NCI-H2107 treated with DMSO at 0.1 percent for 48 hours (cell line): ENCODE data around the gene BRINP1.
"Not testable (repeated sequence)": the region's sequence is repeated elsewhere in the genome, so short reads cannot be mapped to it uniquely, and the experiment has no call there.

Experiments
- DNase-seq: peaks from one replicate; lab custom pipeline; 2025; ENCODE audit not compliant: unreplicated experiment; lab: John Stamatoyannopoulos, UW

Gene BRINP1

GRCh38 chr9:119213471-119213870 lies 155.8 kb downstream of the BRINP1 start:
- no peak for DNase-seq

GRCh38 chr9:119197893-119198607 lies 171.2 kb downstream of the BRINP1 start:
- no peak for DNase-seq

GRCh38 chr9:119195521-119195920 lies 173.7 kb downstream of the BRINP1 start:
- DNase-seq: no peak

GRCh38 chr9:119185298-119185697 lies 183.9 kb downstream of the BRINP1 start:
- DNase-seq: no peak

- DNase-seq: no peak
Observed at GRCh38 chr9:119184265-119184936, 184.8 kb downstream of the BRINP1 start.

- DNase-seq: no peak
Observed at GRCh38 chr9:119181561-119181960, 187.7 kb downstream of the BRINP1 start.

- DNase-seq: no peak
Observed at GRCh38 chr9:119180897-119181296, 188.3 kb downstream of the BRINP1 start.

- DNase-seq: no peak
Observed at GRCh38 chr9:119179701-119180100, 189.5 kb downstream of the BRINP1 start.

- DNase-seq: no peak
Observed at GRCh38 chr9:119177196-119177595, 192.0 kb downstream of the BRINP1 start.

- DNase-seq: no peak
Observed at GRCh38 chr9:119175581-119175980, 193.7 kb downstream of the BRINP1 start.

GRCh38 chr9:119169222-119169621 lies 200.0 kb downstream of the BRINP1 start:
- not testable (repeated sequence) for DNase-seq

GRCh38 chr9:119167876-119168275 lies 201.4 kb downstream of the BRINP1 start:
- no peak for DNase-seq

- no peak for DNase-seq
Observed at GRCh38 chr9:119167267-119167666, 202.0 kb downstream of the BRINP1 start.

- no peak for DNase-seq
Observed at GRCh38 chr9:119166096-119166495, 203.1 kb downstream of the BRINP1 start.

- no peak for DNase-seq
Observed at GRCh38 chr9:119165131-119165530, 204.1 kb downstream of the BRINP1 start.

- no peak for DNase-seq
Observed at GRCh38 chr9:119164716-119165115, 204.5 kb downstream of the BRINP1 start.

GRCh38 chr9:119160551-119160950 lies 208.7 kb downstream of the BRINP1 start:
- DNase-seq: no peak

- DNase-seq: no peak
Observed at GRCh38 chr9:119159386-119159785, 209.8 kb downstream of the BRINP1 start.

GRCh38 chr9:119157196-119157595 lies 212.0 kb downstream of the BRINP1 start:
- DNase-seq: no peak

GRCh38 chr9:119156354-119156753 lies 212.9 kb downstream of the BRINP1 start:
- DNase-seq: no peak

GRCh38 chr9:119154527-119154926 lies 214.7 kb downstream of the BRINP1 start:
- DNase-seq: no peak

- DNase-seq: no peak
Observed at GRCh38 chr9:119153402-119153801, 215.8 kb downstream of the BRINP1 start.

GRCh38 chr9:119148855-119149254 lies 220.4 kb downstream of the BRINP1 start:
- DNase-seq: no peak
